HG03575 (cell line): ENCODE data around the gene SMAD4.
A peak's percentile ranks its signal among the peaks of the same experiment; 100 is the strongest.
"Not testable (repeated sequence)": the region's sequence is repeated elsewhere in the genome, so short reads cannot be mapped to it uniquely, and the experiment has no call there.

ENCODE experiments used
- ATAC-seq: cut with Tn5 transposase; IDR thresholded peaks from one replicate; pipeline ENCODE4 v1.9.1; 2021; ENCODE audit not compliant: unreplicated experiment, insufficient number of reproducible peaks, low FRiP score; ENCODE audit errors: extremely low read depth

SMAD4 gene

GRCh38 chr18:51029694-51030536 is at the start of gene SMAD4:
Gene SMAD4, plus strand, starts transcription at chr18:51030213. Its CDS starts 16,834 bp downstream, at chr18:51047047.
- ATAC-seq = peak; percentile 36

GRCh38 chr18:50981381-50981780 is 48.6 kb upstream of the SMAD4 start:
- ATAC-seq = no peak

- no peak for ATAC-seq
Observed at GRCh38 chr18:50982086-50982801, 47.8 kb upstream of the SMAD4 start.

GRCh38 chr18:50982802-50983179 is 47.2 kb upstream of the SMAD4 start:
- ATAC-seq = no peak

- ATAC-seq = no peak
Observed at GRCh38 chr18:50986360-50987087, 43.5 kb upstream of the SMAD4 start.

GRCh38 chr18:50987261-50987660 is 42.8 kb upstream of the SMAD4 start:
- no peak for ATAC-seq

GRCh38 chr18:50989711-50990110 is 40.3 kb upstream of the SMAD4 start:
- no peak for ATAC-seq

- no peak for ATAC-seq
Observed at GRCh38 chr18:50992351-50992762, 37.7 kb upstream of the SMAD4 start.

GRCh38 chr18:50994031-50994430 is 36.0 kb upstream of the SMAD4 start:
- no peak for ATAC-seq

- ATAC-seq = not testable (repeated sequence)
Observed at GRCh38 chr18:51003174-51003573, 26.8 kb upstream of the SMAD4 start.

- ATAC-seq = no peak
Observed at GRCh38 chr18:51006061-51006818, 23.8 kb upstream of the SMAD4 start.

GRCh38 chr18:51006948-51007789 is 22.8 kb upstream of the SMAD4 start:
- no peak for ATAC-seq

GRCh38 chr18:51007790-51008139 is 22.2 kb upstream of the SMAD4 start:
- no peak for ATAC-seq

- no peak for ATAC-seq
Observed at GRCh38 chr18:51009072-51009471, 20.9 kb upstream of the SMAD4 start.

GRCh38 chr18:51010218-51010617 is 19.8 kb upstream of the SMAD4 start:
- ATAC-seq = no peak

- ATAC-seq = no peak
Observed at GRCh38 chr18:51011709-51012108, 18.3 kb upstream of the SMAD4 start.

GRCh38 chr18:51012441-51012840 is 17.6 kb upstream of the SMAD4 start:
- no peak for ATAC-seq

GRCh38 chr18:51013259-51013658 is 16.8 kb upstream of the SMAD4 start:
- ATAC-seq = no peak
